Activated CD8-positive, alpha-beta memory T cell treated with anti-CD3 and anti-CD28 coated beads, Interleukin-2, amount 50 U/mL, for 24 hours (primary cell): Measurements from ENCODE around the gene CFAP20DC.

ENCODE experiments used
- DNase-seq: peaks from one replicate; pipeline ENCODE4 v3.0.0-alpha.2; 2020; ENCODE audit errors: extremely low read depth

CFAP20DC gene

DNA sequence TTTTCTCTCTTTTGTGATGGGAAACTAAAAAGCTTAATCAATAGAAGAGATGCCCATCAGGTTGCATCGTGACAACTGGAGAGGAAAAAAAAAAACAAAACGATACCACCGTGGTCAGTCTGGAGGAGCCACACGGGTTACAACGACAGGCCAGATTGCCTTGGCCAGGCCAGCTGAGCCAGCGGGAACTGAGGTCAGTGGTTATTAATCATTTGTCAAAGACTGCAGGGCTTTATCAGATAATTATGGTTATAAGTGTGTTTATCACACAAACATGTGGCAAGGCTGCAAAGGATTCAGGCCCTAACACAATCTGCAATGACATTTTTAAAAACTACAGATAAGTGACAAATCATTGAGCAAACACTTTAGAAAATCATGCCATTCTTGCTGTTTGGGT is 248.3 kb downstream of the CFAP20DC start:
- no peak for DNase-seq

DNA sequence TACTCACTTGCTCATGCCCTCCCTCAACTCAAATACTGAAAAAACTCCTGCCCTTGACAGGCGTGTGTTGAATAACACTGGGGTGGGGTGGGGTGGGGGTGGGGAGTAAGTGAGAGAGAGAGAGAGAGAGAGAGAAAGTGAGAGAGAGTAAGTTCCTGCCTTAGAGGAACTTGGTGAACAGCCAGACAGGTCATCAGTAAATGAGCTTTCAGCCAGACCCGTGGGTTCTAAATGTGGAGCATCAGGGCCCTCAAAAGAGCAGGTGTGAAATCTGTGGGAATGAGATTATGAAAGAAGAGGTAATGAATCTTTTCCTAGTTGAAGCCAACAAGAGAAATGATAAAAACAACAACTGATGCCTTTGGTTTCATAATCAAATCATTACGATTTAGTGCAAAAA is 248.9 kb downstream of the CFAP20DC start:
- DNase-seq: no peak

DNA sequence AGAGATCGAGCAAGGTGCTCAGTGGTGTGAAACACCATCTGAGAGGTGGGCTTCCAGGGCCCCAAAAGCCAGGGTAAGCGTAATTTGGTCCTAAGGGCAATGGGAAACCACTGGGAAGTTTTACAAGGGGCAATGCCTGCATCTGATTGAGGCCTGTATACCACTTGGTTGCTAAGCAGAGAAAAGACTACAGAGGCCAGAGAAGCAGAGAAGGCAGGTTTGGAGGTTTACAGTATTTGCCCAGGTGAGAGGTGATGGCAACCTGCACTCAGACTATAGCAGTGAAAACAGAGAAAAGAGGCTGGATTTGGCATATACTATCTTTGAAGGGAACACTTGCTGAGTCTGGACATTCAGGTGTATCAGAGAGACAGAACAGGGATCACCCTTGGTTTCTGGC is 249.8 kb downstream of the CFAP20DC start:
- DNase-seq: no peak

DNA sequence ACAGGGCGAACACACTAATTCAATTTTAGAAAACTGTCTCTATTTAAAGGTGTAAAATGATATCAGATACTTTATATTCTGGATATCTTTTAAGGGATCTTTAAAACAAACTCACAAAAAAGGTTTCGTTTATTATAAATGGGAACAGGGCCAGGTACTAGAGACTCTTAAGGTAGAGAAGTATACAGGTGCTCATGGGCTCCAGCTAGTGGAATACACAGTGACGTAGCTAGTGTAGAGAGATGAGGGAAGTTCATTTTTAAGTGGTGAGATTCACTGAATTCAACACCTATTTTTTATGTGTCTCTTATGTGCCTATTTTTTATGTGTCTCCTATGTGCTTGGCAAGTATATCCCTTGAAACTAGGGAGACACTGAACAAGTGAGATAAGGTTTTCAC is 250.6 kb downstream of the CFAP20DC start:
- no peak for DNase-seq

DNA sequence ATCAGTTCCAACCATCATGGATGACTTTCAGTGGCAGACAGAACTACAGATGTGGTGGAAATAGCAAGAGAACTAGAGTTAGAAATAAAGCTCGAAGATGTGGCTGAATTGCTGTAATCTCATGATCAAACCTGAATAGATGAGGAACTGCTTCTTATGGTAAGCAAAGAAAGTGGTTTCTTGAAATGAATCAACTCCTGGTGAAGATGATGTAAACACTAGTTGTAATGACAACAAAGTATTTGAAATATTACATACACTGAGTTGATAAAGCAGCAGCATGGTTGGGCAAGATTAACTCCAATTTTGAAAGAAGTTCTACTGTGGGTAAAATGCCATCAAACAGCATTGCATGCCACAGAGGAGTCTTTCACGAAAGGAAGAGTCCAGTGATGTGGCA is 251.5 kb downstream of the CFAP20DC start:
- DNase-seq: no peak

DNA sequence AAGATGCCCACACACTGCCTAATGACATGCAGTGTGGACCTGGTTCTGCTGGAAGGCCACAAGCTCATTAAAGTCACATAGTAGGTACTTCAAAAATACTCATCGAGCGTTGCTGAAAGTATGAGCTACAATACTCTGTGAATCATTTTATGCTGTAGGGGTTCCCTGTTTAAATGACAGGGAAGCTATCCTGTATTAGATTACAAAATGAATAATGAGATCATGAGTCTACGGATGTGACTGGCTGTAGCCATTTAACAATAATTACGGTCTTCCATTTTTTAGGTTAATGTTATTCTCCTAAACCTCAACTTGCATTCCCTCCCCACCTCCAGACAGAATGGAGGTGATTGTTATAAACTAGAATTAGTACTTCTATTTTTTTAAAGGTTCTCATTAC is 255.1 kb downstream of the CFAP20DC start:
- DNase-seq: no peak

DNA sequence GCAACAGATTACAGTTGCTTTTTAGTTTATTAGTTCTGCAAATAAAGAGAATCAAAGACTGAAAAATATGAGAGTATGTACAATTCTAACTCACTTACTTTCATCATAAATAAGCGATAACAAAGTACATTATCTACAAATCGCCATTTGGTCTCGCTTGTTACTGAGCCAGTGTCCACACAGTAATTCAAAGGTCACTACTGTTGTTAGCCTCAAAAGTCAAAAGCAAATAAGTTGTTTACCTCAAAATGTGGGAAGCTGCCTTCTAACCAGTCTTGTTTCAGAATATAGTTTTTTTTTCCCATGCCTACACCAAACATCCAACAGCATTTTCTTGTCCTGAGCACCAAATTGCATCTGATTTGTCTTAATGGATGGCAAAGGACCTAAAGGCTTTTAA is 255.9 kb downstream of the CFAP20DC start:
- no peak for DNase-seq

DNA sequence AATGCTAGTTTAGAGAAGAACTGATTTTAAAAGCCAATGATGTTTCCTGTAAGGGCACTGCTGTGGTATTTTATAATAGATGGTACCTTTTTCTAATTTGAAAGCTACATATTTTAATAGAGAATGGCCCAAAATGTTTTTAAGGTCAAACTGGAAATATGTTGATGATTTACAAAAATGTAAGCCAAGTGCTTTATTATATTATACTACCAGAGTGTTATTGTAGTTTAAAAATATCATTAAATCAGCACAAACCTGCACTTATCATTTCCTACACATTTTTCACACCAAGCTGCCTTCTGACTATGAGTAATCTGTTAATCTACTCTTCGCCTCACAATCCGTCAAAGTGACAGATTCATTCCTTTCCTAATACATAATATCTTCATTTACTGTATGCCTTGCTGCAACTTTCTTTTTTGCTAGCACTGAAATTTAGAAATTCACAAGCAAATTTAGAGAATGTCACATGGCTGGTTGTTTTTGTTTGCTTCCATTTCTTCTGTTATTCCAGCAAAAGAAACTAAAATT is 256.8 kb downstream of the CFAP20DC start:
- no peak for DNase-seq

DNA sequence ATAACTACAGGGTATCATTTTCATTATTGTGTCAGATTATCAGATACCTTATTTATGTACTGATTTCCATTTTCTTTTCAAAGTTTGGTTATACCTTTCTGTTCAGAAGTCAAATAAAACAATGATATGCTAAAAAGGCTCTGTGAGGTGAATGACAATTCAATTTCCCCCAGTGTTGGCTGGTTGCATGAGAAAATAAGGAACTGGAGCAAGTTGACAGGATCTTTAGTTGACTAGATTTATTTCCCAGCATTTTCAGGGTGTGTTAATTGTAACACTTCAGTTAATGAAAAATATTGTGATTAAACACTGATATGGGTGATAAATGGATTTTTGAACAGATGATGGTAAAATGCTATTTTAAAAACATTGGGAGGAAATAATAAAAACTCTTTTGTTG is 260.4 kb downstream of the CFAP20DC start:
- DNase-seq: no peak

DNA sequence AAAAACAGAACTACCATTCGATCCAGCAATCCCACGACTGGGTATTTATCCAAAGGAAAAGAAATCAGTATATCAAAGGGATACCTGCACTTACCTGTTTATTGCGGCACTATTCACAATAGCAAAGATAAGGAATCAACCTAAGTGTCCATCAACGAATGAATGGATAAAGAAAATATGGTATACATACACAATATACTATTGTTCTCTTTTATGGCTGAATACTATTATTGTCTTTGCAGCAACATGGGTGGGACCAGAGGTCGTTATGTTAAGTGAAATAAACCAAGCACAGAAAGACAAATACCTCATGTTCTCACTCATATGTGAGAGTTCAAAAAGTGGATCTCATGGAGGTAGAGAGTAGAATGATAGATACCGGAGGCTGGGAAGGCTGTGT is 264.9 kb downstream of the CFAP20DC start:
- DNase-seq: no peak

DNA sequence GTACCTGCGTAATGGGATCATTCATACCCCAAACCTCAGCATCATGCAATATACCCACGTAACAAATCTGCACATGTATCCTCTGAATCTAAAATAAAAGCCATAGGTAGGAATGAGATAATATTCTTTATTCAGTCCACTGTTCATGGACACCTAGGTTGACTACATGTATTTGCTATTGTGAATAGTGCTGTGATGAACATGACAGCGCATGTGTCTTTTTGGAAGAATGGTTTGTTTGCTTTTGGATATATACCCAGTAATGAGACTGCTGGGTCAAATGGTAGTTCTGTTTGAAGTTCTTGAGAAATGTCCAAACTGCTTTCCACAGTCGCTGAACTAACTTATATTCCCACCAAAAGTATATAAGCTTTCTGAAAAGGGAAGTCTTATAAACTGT is 265.4 kb downstream of the CFAP20DC start:
- DNase-seq: no peak

DNA sequence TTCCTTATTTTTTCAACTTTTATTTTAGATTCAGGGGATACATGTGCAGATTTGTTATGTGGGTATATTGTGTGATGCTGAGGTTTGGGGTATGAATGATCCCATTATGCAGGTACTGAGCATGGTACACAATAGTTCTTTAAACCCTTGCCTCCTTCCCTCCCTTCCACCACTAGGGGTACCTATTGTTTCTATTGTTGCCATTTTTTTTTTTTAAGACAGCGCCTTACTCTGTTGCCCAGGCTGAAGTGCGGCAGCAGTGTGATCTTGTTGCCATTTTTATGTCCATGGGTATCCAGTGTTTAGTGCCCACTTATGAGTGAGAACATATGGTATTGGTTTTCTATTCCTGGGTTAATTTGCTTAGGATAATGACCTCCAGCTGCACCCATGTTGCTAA is 266.0 kb downstream of the CFAP20DC start:
- no peak for DNase-seq

DNA sequence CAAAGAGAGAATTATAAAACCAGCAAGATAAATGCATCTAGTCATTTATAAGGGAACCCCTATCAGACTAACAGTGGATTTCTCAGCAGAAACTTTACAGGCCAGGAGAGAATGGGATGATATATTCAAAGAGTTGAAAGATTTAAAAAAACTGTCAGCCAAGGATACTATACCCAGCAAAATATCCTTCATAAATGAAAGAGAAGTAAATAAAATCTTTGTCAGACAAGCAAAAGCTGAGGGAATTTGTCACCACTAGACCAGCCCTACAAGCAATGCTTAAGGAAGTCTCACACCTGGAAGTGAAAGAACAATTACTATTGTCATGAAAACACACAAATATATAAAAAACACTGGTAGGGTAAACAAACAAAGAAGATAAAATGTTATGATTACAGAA is 269.9 kb downstream of the CFAP20DC start:
- DNase-seq: no peak

DNA sequence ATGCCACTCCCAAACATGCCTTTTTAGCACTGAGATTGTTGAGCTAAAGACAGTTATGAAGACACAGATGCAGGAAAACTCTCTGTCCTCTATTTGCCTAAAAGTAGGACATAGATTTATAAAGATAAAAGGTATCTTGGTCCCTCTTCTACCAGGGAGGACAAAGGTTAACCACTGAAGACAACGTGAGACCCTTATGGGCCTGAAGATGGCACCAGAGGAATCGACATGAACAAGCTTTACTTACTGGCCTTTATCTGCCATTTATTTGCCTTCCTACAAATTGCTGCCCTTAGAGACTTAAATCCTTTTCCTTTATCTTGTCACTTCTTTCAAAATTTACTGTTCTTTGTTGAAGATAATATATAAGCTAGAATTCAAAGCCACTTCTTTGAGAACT is 273.6 kb downstream of the CFAP20DC start:
- no peak for DNase-seq

DNA sequence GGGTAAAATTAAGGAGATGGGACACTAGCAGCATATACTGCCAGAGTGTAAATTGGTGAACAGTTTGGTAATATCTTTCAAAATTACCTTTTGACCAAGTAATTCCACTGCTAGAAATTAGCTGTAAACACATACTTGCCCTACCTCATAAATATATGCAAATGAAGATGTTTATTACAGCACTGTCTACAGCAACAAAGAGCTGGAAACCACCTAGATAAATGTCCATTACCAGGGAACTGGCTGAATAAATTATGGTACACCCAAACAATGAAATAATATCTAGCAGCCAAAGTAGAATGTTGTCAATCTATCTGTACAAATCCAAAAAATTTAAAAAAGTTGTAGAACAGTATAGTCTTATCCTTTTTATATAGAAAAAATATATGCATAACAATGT is 277.4 kb downstream of the CFAP20DC start:
- no peak for DNase-seq

DNA sequence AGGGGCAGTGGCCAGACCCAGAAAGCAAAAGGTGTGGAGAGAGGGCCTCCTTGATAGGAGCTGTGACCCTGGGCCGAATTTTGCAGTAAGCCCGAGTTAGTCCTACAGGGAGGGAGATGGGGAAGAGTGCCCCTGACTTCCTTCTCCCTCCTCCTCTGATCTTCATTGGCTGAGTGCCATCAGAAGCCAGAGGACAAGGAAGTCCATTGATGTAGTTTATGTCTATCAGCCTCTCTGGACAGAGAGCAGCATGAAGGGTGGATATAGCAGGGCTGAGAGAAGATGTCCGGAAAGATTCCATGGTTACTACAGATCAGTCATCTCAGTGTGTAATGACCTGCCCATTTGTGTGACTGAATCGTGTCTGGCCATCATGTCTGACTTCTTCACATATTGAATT is 280.8 kb downstream of the CFAP20DC start:
- DNase-seq: no peak

DNA sequence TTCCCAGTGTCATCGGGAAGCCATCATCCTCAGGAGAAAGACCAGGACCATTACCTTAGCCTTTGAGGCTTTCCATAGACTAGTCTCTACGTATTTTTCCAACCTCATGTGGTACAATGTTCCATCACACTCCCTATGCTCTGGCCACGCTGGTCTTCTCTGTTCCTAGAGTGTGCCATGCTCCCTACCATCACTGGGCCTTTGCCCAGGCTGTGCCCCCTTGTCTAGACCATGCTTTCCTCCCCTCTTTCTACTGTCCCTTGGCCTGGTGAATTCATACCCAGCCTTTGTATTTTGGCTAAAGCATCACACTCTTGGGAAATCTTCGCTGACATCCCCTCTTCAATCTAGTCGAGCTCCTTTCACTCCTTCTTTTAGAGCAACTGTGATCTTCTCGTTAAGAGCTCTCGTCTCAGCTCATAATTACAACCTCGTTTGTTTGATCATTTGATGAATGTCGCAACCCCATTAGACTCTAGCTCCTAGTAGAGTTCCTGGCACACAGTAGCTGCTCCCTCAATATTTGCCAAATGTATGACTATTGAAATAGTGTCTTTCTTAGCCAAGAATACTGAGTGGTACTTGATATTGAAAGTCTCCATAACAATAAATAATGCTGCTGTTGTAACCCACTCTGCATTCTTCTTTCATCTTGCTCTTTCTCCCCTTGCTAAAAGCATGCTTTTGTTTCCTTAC is 283.1 kb downstream of the CFAP20DC start:
- DNase-seq: no peak

DNA sequence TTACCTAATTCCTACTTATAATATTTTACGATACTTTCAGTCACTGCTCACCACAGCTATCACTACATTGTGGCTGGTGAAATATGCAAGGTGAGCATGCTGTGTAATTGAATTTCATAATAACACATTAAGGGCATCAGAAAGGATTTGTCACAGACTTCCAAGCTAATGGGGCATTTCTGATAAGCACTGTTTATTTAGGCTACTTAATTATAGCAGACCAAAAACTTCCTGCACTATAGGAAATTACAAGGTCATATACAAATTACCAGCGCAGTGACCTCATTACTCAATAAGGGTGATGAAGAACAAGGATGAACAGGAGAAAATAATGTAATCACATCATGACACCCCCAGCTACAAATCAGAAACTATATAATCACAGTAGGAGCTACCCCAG is 294.7 kb downstream of the CFAP20DC start:
- DNase-seq: no peak

DNA sequence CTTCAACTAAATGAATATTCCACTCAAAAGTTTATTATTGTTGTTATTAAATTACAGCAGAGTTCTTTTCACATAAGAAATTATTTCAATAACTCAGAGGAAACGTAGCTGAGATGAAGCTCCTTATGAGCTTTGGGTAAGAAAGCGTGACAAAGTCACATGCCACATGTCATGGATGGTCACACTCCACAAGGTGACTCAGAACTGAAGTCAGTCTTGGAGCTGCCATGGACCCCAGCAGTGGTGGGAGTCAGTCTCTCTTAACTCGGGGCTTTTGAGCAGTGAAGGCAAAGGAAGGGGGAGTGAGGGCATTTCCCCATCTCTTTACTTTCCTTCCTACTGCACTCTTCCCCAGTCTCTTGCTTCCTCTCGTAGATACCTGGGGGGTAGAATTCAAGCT is 295.8 kb downstream of the CFAP20DC start:
- DNase-seq: no peak

DNA sequence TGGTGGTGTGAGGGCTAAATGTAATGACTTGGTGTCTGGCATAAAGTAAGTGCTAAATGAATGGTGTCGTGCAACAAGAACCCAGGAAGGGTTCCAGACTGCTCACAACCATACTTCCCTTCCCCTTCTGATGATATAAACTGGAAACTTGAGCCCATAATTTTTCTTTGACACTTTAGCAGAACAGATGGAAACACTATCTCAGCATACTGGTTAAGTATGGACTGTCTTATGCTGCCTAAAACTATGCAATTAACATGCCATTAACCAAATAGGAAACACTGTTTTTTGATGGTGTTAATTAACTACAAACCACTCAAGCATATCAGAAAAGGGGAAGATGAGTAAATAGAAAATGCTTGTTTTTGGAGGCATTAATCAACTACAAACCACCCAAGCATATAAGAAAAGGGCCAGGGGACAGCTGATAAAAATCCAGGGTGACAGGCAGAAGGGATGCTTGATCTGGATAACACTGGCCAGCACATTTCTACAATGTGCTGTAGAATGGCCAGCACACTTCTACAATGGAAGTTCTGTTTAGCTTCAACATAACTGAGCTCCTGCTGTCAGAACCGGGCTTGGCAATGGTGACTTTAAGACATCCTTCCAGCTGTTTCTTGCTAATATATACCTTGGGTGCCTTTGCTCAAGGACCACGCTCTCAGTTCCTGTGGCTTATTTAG is 297.8 kb downstream of the CFAP20DC start:
- DNase-seq: no peak

DNA sequence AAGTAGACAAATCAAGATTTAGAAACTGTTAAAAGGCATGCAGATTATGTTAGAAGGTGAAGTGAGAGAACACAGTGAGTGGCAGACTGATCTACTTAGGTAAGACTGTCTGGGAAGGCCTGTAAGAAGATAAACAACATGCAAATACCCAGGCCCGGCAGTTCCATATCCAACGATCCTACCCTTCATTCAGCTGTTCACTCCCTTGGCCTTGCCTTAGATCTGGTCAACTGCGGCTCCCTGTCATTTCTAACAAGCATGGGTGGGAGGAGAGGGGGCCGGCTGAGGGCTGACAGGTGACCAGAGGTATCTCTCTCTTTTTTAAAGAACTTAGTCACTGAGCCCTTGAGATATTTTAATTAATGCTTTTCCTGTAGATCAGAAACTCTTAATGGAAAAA is 298.6 kb downstream of the CFAP20DC start:
- DNase-seq: no peak

DNA sequence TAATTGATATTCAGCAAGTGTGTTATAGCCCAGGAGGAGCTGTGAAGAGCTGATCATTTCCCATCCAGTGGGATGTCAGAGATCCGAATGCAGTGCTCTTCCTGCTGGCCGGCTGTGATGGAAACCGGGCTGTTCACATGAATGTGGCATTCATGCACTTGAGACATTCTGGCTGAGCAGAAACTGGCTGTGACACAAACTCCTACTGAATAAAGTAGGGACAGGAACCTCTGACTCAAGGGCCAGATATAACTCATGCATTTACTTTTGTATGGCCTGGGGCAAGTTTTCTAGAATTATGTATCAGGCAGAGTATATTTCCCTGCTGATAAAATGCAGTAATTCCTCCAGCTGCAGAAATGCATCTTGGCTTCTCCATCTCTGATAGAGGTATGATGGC is 299.9 kb downstream of the CFAP20DC start:
- DNase-seq: no peak

DNA sequence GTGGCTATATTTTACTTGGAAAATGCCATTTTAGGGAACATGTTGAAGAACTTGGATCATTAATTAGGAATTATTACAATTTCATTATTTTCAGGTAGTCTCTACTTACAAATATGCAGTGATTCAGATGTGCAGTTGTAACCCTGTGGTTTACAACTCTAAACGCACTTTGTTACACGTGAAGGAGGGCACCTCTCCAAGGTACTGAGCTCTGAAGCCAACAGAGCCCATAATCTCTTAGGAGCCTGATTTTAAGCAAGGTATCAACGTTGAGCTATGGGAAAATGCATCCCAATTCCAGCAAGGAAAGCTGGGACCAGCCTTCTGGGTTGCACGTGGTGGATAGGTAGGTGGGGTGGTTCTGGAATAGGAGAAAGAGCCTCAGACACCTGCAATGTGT is 301.8 kb downstream of the CFAP20DC start:
- no peak for DNase-seq

DNA sequence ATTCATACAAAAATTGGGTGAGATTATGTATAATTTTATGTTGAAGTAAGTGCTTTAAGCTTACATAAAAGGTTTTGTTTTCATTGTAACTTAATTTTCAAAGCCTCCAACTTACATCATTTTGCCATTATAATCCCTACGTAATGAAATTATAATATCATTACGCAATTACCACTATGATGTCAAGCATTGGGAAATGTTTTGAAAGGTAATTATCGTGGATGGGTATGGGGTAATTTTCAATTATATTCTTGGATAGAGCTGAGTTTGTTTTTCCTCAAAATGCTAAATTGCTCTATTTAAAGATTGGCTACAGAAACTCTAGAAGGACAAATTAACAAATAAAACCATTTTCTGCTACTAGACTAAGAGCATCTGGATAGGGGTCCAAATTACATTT is 303.1 kb downstream of the CFAP20DC start:
- DNase-seq: no peak
